PC-3 (cell line): ENCODE measurements around the gene SLC31A2. TPM values are rescaled to one million over a fixed set of nuclear protein-coding genes. Genes with fewer than 3 reads are reported as not detected.
"Not testable (repeated sequence)": the region's sequence is repeated elsewhere in the genome, so short reads cannot be mapped to it uniquely, and the experiment has no call there.

Experiments
- ATAC-seq: fragments of 200-7000 bp; cut with Tn5 transposase; 2 replicates; pipeline ENCODE4 v1.9.1; 2020; ENCODE audit warnings: mild to moderate bottlenecking, moderate library complexity
- BruUV-seq: library from RNA; stranded (reverse); fragments of 400-500 nt; replicated peaks from 2 replicates; lab custom pipeline; 2021; lab: Mats Ljungman, UMichigan
- CTCF ChIA-PET: fragments of 300-600 bp; sonication (Branson Sonifier 250); formaldehyde crosslinking; loops from one replicate; lab custom pipeline; 2022; ENCODE audit warnings: antibody characterized with exemption; lab: Charles Lee
- POLR2A ChIA-PET: fragments of 300-600 bp; sonication (Branson Sonifier 250); formaldehyde crosslinking; loops from one replicate; lab custom pipeline; 2022; ENCODE audit warnings: antibody characterized with exemption; ENCODE audit not compliant: unreplicated experiment; lab: Charles Lee
- DNase-seq: peaks from one replicate; pipeline ENCODE4 v3.0.0-alpha.2; 2015
- H2AFZ ChIP-seq: fragments of 300-600 bp; sonication (generic); 2 replicates; pipeline ENCODE4 v1.6.0; 2016; ENCODE audit warnings: antibody characterized with exemption, low read length
- H3F3A ChIP-seq: fragments of 300-600 bp; sonication (generic); one replicate; pipeline ENCODE4 v1.6.0; 2017; ENCODE audit warnings: antibody characterized with exemption, low read length, control low read depth, mild to moderate bottlenecking; ENCODE audit not compliant: unreplicated experiment
- H3K27ac ChIP-seq: fragments of 300-600 bp; sonication (generic); 2 replicates; pipeline ENCODE4 v1.5.1; 2016; ENCODE audit warnings: mild to moderate bottlenecking, low read length
- H3K27me3 ChIP-seq: fragments of 300-600 bp; sonication (generic); 2 replicates; pipeline ENCODE4 v1.6.1; 2016; ENCODE audit warnings: low read length, mixed read lengths
- H3K36me3 ChIP-seq: fragments of 300-600 bp; sonication (generic); 2 replicates; pipeline ENCODE4 v1.6.1; 2016; ENCODE audit warnings: low read depth, mixed run types, low read length, mixed read lengths
- H3K4me1 ChIP-seq: fragments of 300-600 bp; sonication (generic); 2 replicates; pipeline ENCODE4 v1.5.1; 2016; ENCODE audit warnings: low read length; ENCODE audit not compliant: insufficient read depth
- H3K4me2 ChIP-seq: fragments of 300-600 bp; sonication (generic); 2 replicates; pipeline ENCODE4 v1.6.0; 2016; ENCODE audit warnings: low read length
- H3K4me3 ChIP-seq: fragments of 300-600 bp; sonication (generic); 2 replicates; pipeline ENCODE4 v1.5.1; 2016; ENCODE audit warnings: mild to moderate bottlenecking, low read length, mixed read lengths
- H3K79me2 ChIP-seq: fragments of 300-600 bp; sonication (generic); 2 replicates; pipeline ENCODE4 v1.6.1; 2017; ENCODE audit warnings: low read length, mixed read lengths
- H3K9ac ChIP-seq: fragments of 300-600 bp; sonication (generic); 2 replicates; pipeline ENCODE4 v1.6.0; 2016; ENCODE audit warnings: mild to moderate bottlenecking, low read length
- H3K9me2 ChIP-seq: fragments of 300-600 bp; sonication (generic); replicated peaks from 2 replicates; pipeline ENCODE4 v1.6.1; 2016; ENCODE audit warnings: mixed run types, low read length, mixed read lengths
- H3K9me3 ChIP-seq: fragments of 300-600 bp; sonication (generic); 2 replicates; pipeline ENCODE4 v1.6.1; 2016; ENCODE audit warnings: low read length, mixed read lengths
- H4K20me1 ChIP-seq: fragments of 300-600 bp; sonication (generic); 2 replicates; pipeline ENCODE4 v1.6.1; 2016; ENCODE audit warnings: low read length, mixed read lengths
- EZH2 ChIP-seq: fragments of 300-600 bp; sonication (generic); IDR thresholded peaks from one replicate; pipeline ENCODE4 v1.6.1; 2017; ENCODE audit warnings: antibody characterized with exemption, mild to moderate bottlenecking, low read length; ENCODE audit not compliant: unreplicated experiment
- EZH2phosphoT487 ChIP-seq: fragments of 300-600 bp; sonication (generic); IDR thresholded peaks from 2 replicates; pipeline ENCODE4 v1.6.1; 2018; ENCODE audit warnings: mild to moderate bottlenecking, antibody characterized with exemption, low read length, borderline replicate concordance
- intact Hi-C: fragments of 100-400 bp; cut with micrococcal nuclease; formaldehyde crosslinking; loops from 2 replicates; pipeline ENCODE4 v1.9.0; 2023
- total RNA-seq: library from RNA; depleted of rRNA; stranded (reverse); fragments of >200 nt; gene quantifications from 2 replicates; pipeline ENCODE4 v1.2.3, GENCODE V29; 2014
- TF ChIP-seq, protein P1 (sequence below): fragments of 300-600 bp; sonication (generic); conservative IDR thresholded peaks from 2 replicates; pipeline ENCODE4 v1.5.1; 2017; ENCODE audit warnings: antibody characterized with exemption, low read depth, mild to moderate bottlenecking, low read length

SLC31A2 gene
- total RNA-seq, 1 experiment from 2014 or later, result 3.6 TPM

DNA sequence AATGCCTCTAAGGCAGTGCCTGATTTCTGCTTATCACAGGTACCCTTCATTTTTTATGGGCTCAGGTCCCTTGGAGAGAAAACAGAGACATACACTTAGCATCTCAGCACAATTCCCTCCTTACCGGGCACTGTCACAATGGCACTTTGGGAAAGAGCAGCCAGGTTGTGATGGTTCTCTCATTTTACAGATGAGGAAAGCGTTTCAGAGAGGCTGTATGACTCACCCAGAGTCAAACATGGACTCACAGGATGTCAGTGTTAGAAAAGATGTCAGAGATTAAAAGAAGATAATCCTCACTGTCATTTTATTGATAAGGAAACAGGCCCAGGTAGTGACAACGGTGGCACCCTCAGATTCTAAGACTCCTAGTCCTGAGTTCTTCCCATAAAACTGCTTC lies 12.0 kb upstream of the SLC31A2 start:
- Histone ChIP-seq H3F3A (no peaks in the 10 kb centered on the region), H3K36me3 (no peaks in the 10 kb centered on the region), H3K9me3 (no peaks in the 10 kb centered on the region), H3K79me2 (no peaks in the 10 kb centered on the region), H3K9me2 (no peaks in the 10 kb centered on the region), H3K4me3 (no peak overlapping the region), H3K9ac (no peak overlapping the region), H3K4me2 (no peak overlapping the region), H4K20me1 (no peaks in the 10 kb centered on the region), H3K4me1 (no peaks in the 10 kb centered on the region), H3K27ac (no peak overlapping the region), H2AFZ (no peak overlapping the region), H3K27me3 (0 out of 2 replicates have a peak, but pooled peaks cover 3% of the 10 kb centered on the region)
- BruUV-seq, result no TSS peak
- intact Hi-C loops, result no loop called here
- no peak for TF ChIP-seq EZH2
- TF ChIP-seq EZH2phosphoT487, result no peak
- TF ChIP-seq, protein P1, sequence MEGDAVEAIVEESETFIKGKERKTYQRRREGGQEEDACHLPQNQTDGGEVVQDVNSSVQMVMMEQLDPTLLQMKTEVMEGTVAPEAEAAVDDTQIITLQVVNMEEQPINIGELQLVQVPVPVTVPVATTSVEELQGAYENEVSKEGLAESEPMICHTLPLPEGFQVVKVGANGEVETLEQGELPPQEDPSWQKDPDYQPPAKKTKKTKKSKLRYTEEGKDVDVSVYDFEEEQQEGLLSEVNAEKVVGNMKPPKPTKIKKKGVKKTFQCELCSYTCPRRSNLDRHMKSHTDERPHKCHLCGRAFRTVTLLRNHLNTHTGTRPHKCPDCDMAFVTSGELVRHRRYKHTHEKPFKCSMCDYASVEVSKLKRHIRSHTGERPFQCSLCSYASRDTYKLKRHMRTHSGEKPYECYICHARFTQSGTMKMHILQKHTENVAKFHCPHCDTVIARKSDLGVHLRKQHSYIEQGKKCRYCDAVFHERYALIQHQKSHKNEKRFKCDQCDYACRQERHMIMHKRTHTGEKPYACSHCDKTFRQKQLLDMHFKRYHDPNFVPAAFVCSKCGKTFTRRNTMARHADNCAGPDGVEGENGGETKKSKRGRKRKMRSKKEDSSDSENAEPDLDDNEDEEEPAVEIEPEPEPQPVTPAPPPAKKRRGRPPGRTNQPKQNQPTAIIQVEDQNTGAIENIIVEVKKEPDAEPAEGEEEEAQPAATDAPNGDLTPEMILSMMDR, result no peak
- POLR2A ChIA-PET, result no interaction called here
- DNase-seq (no peak), ATAC-seq (no peak)
- CTCF ChIA-PET, result no interaction called here

DNA sequence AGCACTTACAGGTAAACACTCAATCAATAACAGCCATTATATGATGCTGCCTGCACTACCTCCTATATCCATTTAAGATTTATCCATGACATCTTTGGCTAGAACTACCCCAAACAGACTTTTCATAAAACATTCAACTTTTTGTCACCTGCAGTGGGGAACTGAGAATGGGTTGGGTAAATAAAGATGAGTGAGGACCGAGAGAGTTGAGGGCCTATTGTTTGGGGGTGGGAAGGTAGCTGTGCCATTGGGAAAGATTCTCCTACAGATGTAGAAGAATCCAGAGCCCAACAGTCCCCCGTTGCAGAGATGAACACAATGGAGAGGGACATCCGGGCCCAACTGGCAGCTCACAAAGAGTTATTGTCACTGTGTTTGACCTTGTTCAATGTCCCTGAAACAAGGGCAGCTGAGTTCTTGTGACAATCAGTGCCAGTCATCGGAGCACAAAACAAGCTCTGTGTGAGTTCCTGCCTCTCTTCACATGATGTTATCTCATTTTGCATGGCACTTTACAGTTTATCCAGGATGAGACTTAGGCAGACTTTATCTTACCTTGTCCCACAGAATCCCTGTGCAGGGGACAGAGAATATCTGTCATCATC lies 11.5 kb upstream of the SLC31A2 start:
- H3K9me2 ChIP-seq, result no peaks in the 10 kb centered on the region
- H3K79me2 ChIP-seq, result no peaks in the 10 kb centered on the region
- H3K4me2 ChIP-seq, result no peak overlapping the region
- 0 out of 2 replicates have a peak, but pooled peaks cover 3% of the 10 kb centered on the region for H3K27me3 ChIP-seq
- CTCF ChIA-PET, result interaction anchor here (0.6 kb wide), 1 partner anchor 208 kb away, joined by 3 read pairs; no protein-coding TSS in a partner anchor
- H3F3A ChIP-seq, result no peaks in the 10 kb centered on the region
- no peaks in the 10 kb centered on the region for H3K9me3 ChIP-seq
- ATAC-seq (no peak), DNase-seq (no peak)
- POLR2A ChIA-PET, result no interaction called here
- no peaks in the 10 kb centered on the region for H4K20me1 ChIP-seq
- H3K27ac ChIP-seq, result no peak overlapping the region
- H2AFZ ChIP-seq, result no peak overlapping the region
- no TSS peak for BruUV-seq
- H3K4me3 ChIP-seq, result no peak overlapping the region
- TF ChIP-seq EZH2phosphoT487, result no peak
- no peak for TF ChIP-seq EZH2
- TF ChIP-seq, protein P1, result no peak
- no peaks in the 10 kb centered on the region for H3K36me3 ChIP-seq
- intact Hi-C loops, result no loop called here
- H3K9ac ChIP-seq, result no peak overlapping the region
- H3K4me1 ChIP-seq, result no peaks in the 10 kb centered on the region

DNA sequence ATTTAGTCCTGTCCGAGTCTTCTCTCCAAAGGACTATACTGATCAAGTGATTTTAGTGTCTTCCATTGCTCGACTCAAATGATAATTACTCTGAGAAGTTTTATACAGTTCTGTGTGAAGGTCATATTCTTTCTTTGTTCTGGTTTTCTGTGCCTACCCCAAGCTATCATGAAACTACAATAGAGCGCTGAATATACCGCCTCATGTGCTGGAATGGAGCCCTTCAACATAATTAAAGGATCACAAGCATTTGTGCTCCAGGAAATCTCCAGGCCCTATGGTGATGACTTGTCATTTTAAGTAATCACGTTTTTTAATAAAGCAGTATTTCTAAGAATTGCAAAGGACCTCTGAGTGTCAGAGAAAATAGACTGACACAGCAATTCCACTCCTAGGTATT lies 10.9 kb upstream of the SLC31A2 start:
- H3K4me3 ChIP-seq, result no peak overlapping the region
- no peaks in the 10 kb centered on the region for H3K4me1 ChIP-seq
- H3K9me3 ChIP-seq, result no peaks in the 10 kb centered on the region
- no peaks in the 10 kb centered on the region for H4K20me1 ChIP-seq
- CTCF ChIA-PET, result interaction anchor here (0.6 kb wide), 1 partner anchor 209 kb away, joined by 3 read pairs; no protein-coding TSS in a partner anchor
- ATAC-seq (no peak), DNase-seq (no peak)
- H3K36me3 ChIP-seq, result no peaks in the 10 kb centered on the region
- no peaks in the 10 kb centered on the region for H3F3A ChIP-seq
- H3K4me2 ChIP-seq, result no peak overlapping the region
- peaks cover 7% of the 10 kb centered on the region; the same call in 1 of the 2 replicates for H3K27me3 ChIP-seq
- intact Hi-C loops, result no loop called here
- TF ChIP-seq EZH2 (no peak), EZH2phosphoT487 (no peak)
- TF ChIP-seq, protein P1, result no peak
- POLR2A ChIA-PET, result no interaction called here
- no peak overlapping the region for H3K9ac ChIP-seq
- H3K27ac ChIP-seq, result no peak overlapping the region
- no peak overlapping the region for H2AFZ ChIP-seq
- H3K9me2 ChIP-seq, result no peaks in the 10 kb centered on the region
- no TSS peak for BruUV-seq
- no peaks in the 10 kb centered on the region for H3K79me2 ChIP-seq

DNA sequence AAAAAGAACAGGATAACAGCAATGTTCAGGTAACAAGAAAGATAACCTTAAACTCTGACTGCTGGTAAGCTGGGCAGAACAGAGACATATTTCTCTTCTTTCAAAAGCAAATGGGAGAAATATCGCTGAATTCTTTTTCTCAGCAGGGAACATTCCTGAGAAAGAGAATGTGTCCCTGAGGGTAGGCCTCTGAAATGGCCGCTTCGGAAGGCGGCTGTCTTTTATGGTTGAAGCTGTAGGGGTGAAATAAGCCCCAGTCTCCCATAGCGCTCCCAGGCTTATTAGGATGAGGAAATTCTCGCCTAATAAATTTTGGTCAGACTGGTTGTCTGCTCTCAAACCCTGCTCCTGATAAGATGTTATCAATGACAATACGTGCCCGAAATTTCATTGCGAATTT lies 9.9 kb upstream of the SLC31A2 start:
- H3K9me2 ChIP-seq, H3K4me2 ChIP-seq, H3K27ac ChIP-seq, DNase-seq, H3K4me1 ChIP-seq, H3K4me3 ChIP-seq, ATAC-seq, CTCF ChIA-PET, POLR2A ChIA-PET, H4K20me1 ChIP-seq, H3K9me3 ChIP-seq, H2AFZ ChIP-seq, H3K9ac ChIP-seq, H3K79me2 ChIP-seq, H3K36me3 ChIP-seq, intact Hi-C loops, H3F3A ChIP-seq, BruUV-seq: not testable (repeated sequence)
- H3K27me3 ChIP-seq, result peaks cover 14% of the 10 kb centered on the region
